Thoracic aorta (tissue), 2 donors: ENCODE data around the gene CREBRF. TPM values are rescaled to one million over a fixed set of nuclear protein-coding genes. Genes with fewer than 3 reads are reported as not detected.

Experiments
- ATAC-seq: fragments of 150-250 bp; one replicate; pipeline ENCODE4 v1.8.0; 2017; ENCODE audit warnings: low read depth; ENCODE audit not compliant: insufficient number of reproducible peaks, low FRiP score
- DNase-seq: peaks from one replicate; pipeline ENCODE4 v3.0.0-alpha.2; 2020; ENCODE audit warnings: low spot score
- H3K27ac ChIP-seq, 2 donors: fragments of 200-600 bp; sonication (generic); 1 replicate in 1 of 2; 2 replicates in 1 of 2; pipeline ENCODE4 v1.5.1; 2016; ENCODE audit warnings: mild to moderate bottlenecking in 2 of 2, moderate library complexity in 2 of 2
- H3K27me3 ChIP-seq: fragments of 200-600 bp; sonication (generic); replicated peaks from 2 replicates; pipeline ENCODE4 v1.6.0; 2016; ENCODE audit warnings: mild to moderate bottlenecking; ENCODE audit not compliant: insufficient read depth
- H3K36me3 ChIP-seq: fragments of 200-600 bp; sonication (generic); one replicate; pipeline ENCODE4 v1.5.1; 2016
- H3K4me1 ChIP-seq, 2 donors: fragments of 200-600 bp; sonication (generic); 1 replicate in 1 of 2; 2 replicates in 1 of 2; pipeline versions ENCODE4 v1.5.1 to v1.6.0; 2016; ENCODE audit warnings: low read depth in 2 of 2, mild to moderate bottlenecking in 1 of 2; ENCODE audit not compliant: control insufficient read depth in 1 of 2
- H3K4me3 ChIP-seq: fragments of 200-600 bp; sonication (generic); 2 replicates; pipeline ENCODE4 v1.5.1; 2016; ENCODE audit warnings: mild to moderate bottlenecking
- H3K9me3 ChIP-seq: fragments of 200-600 bp; sonication (generic); 2 replicates; pipeline ENCODE4 v1.5.1; 2016
- CTCF ChIP-seq: fragments of 200-600 bp; sonication (generic); IDR thresholded peaks from one replicate; pipeline ENCODE4 v1.5.1; 2019; ENCODE audit warnings: antibody characterized with exemption
- total RNA-seq, 2 donors: library from RNA; depleted of rRNA; stranded (reverse); fragments of >200 nt; gene quantifications; one replicate each; pipeline versions ENCODE4 v1.1.0 to v1.2.3, GENCODE V29; 2016

Gene CREBRF
- total RNA-seq, 2 donors from 2014 or later: 39.3 to 43.5 TPM

- no peak for TF ChIP-seq CTCF
- H3K36me3 ChIP-seq: no peaks in the 10 kb centered on the region
- no peak for DNase-seq
- no peaks in the 10 kb centered on the region for H3K9me3 ChIP-seq
- no peaks in the 10 kb centered on the region for H3K27me3 ChIP-seq
- H3K4me1 ChIP-seq: peaks cover 17 to 25% of the 10 kb centered on the region in 2 donors
- ATAC-seq: no peak
- peak overlapping the region; percentile 99 for H3K4me3 ChIP-seq
- no peak overlapping the region for H3K27ac ChIP-seq
These were observed 970 bp upstream of the CREBRF start for GRCh38 chr5:173055042-173055721.

GRCh38 chr5:173055722-173055982 lies 500 bp upstream of the CREBRF start:
- H3K36me3 ChIP-seq: no peaks in the 10 kb centered on the region
- peaks cover 17 to 29% of the 10 kb centered on the region in 2 donors for H3K4me1 ChIP-seq
- peak overlapping the region in 1 of 2 donors; percentile 99 for H3K27ac ChIP-seq
- no peak for TF ChIP-seq CTCF
- H3K9me3 ChIP-seq: no peaks in the 10 kb centered on the region
- DNase-seq: no peak
- no peak for ATAC-seq
- H3K27me3 ChIP-seq: no peaks in the 10 kb centered on the region
- H3K4me3 ChIP-seq: peak overlapping the region; percentile 99

GRCh38 chr5:173056783-173057061 lies 570 bp downstream of the CREBRF start:
- ATAC-seq (peak; percentile 75), DNase-seq (no peak)
- TF ChIP-seq CTCF: no peak
- Histone ChIP-seq H3K9me3 (no peaks in the 10 kb centered on the region), H3K4me1 (peaks cover 17 to 36% of the 10 kb centered on the region in 2 donors), H3K27ac (peak overlapping the region; percentile 99 to 100), H3K27me3 (no peaks in the 10 kb centered on the region), H3K36me3 (no peaks in the 10 kb centered on the region), H3K4me3 (peak overlapping the region; percentile 99)

DNA sequence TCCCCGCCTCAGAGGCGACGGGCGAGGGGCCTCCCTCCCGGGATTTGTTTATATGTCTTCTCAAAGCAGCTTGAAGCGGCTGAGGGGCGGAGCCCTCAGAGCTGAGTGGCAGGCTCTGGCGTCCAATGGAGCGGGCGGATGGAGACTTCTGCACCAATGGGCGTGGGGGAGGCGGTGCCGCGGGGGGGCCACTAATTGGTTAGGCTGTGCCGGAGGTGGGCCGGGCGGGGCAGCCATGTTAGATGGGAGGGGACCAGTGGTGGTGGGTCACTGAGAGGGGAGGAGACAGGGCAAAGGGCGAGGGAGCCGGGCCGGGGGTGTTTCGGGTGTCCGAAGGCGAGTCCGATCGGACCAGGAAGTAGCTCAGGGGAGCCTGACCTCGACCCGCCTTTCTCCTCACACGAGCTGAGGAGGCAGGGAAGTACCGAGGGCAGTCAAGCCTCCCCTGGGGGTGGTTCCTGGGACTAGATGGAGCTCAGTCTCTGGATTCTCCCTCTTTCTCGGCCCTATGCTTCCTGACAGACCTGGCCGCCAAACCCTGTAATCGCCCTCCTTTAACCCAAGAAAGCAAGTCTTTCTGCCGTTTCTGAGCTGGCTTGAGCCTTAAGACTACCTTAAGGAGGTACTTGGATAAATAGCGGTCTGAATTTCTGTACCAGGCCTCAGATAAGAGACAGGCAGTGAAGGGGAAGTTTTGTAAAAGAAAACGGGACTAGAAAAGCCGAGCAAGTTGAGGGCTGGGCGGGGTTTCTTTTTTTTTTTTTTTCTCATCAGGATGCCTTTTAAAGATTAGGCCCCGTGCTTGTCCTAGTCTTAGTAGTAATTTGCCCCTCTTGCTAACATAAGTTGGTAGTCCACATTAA lies 1.1 kb downstream of the CREBRF start:
- peak overlapping the region; percentile 99 to 100 for H3K27ac ChIP-seq
- H3K4me1 ChIP-seq: peaks cover 17 to 41% of the 10 kb centered on the region in 2 donors
- no peaks in the 10 kb centered on the region for H3K36me3 ChIP-seq
- ATAC-seq: peak; percentile 95
- peak; percentile 98 for DNase-seq
- TF ChIP-seq CTCF: peak; percentile 24
- no peaks in the 10 kb centered on the region for H3K27me3 ChIP-seq
- no peaks in the 10 kb centered on the region for H3K9me3 ChIP-seq
- peak overlapping the region; percentile 99 for H3K4me3 ChIP-seq

DNA sequence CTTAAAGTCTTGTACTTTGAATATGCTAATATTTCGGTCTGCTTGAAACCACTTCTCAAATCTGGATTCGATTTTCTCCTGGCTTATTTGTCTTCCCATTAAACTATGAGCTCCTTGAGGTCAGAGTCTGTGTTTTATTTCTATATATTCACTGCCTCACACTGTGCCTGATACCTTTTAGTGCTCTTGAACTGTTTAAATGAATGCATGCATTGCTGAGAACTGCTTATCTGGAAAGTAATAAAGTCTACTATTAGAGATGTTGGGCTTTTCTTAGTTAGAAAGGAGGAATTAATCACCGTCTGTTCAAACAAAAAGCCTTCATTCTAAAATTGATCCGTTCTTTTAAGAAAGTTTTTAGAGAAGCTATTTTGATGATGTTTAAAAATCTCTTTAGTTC lies 6.0 kb downstream of the CREBRF start:
- Histone ChIP-seq H3K36me3 (no peaks in the 10 kb centered on the region), H3K9me3 (no peaks in the 10 kb centered on the region), H3K27ac (no peak overlapping the region), H3K4me3 (no peak overlapping the region), H3K4me1 (peaks cover 18 to 58% of the 10 kb centered on the region in 2 donors), H3K27me3 (no peaks in the 10 kb centered on the region)
- ATAC-seq (no peak), DNase-seq (no peak)
- no peak for TF ChIP-seq CTCF
